ENCODE data around the gene AHRR.

AHRR gene

GRCh38 chr5:473551-474192 is 152.2 kb downstream of the AHRR start:
- TF ChIP-seq USF1 (IDR thresholded peaks at IDR 0.05) (no peak), ZBTB7A (IDR thresholded peaks at IDR 0.05; ENCODE audit: low read depth) (peak; percentile 81)

- TF ChIP-seq NFIC (IDR thresholded peaks at IDR 0.05) (no peak), TEAD4 (IDR thresholded peaks at IDR 0.05) (no peak), RAD21 (IDR thresholded peaks at IDR 0.05; ENCODE audit: low read depth) (no peak), ZBTB7A (IDR thresholded peaks at IDR 0.05; ENCODE audit: low read depth) (no peak), YY1 (IDR thresholded peaks at IDR 0.05; ENCODE audit: low read depth) (no peak), TAF1 (IDR thresholded peaks at IDR 0.05; ENCODE audit: low read depth) (no peak), FOXM1 (IDR thresholded peaks at IDR 0.05; ENCODE audit: borderline replicate concordance, low read depth) (no peak), TCF12 (IDR thresholded peaks at IDR 0.05; ENCODE audit: low read depth) (no peak), CEBPB (IDR thresholded peaks at IDR 0.05) (no peak), EP300 (IDR thresholded peaks at IDR 0.05; ENCODE audit: borderline replicate concordance) (no peak), MAX (IDR thresholded peaks at IDR 0.05) (no peak)
These were observed 153.5 kb downstream of the AHRR start for GRCh38 chr5:474840-475661.

GRCh38 chr5:475704-476101 is 154.2 kb downstream of the AHRR start:
- TF ChIP-seq USF1 (IDR thresholded peaks at IDR 0.05), result no peak
- TF ChIP-seq CEBPB (IDR thresholded peaks at IDR 0.05), result no peak
- TF ChIP-seq RAD21 (IDR thresholded peaks at IDR 0.05; ENCODE audit: low read depth), result no peak
- TF ChIP-seq CREB1 (IDR thresholded peaks at IDR 0.05; ENCODE audit: low read depth), result no peak
- TF ChIP-seq TAF1 (IDR thresholded peaks at IDR 0.05; ENCODE audit: low read depth), result no peak
- TF ChIP-seq EGR1 (IDR thresholded peaks at IDR 0.05), result no peak
- TF ChIP-seq NFIC (IDR thresholded peaks at IDR 0.05), result no peak
- no peak for TF ChIP-seq TCF12 (IDR thresholded peaks at IDR 0.05; ENCODE audit: low read depth)
- TF ChIP-seq EP300 (IDR thresholded peaks at IDR 0.05; ENCODE audit: borderline replicate concordance), result no peak
- no peak for TF ChIP-seq REST (IDR thresholded peaks at IDR 0.05; ENCODE audit: low read depth)
- TF ChIP-seq YY1 (IDR thresholded peaks at IDR 0.05; ENCODE audit: low read depth), result no peak
- TF ChIP-seq FOXM1 (IDR thresholded peaks at IDR 0.05; ENCODE audit: borderline replicate concordance, low read depth), result no peak
- no peak for TF ChIP-seq TEAD4 (IDR thresholded peaks at IDR 0.05)
- TF ChIP-seq ZBTB7A (IDR thresholded peaks at IDR 0.05; ENCODE audit: low read depth), result no peak
- no peak for TF ChIP-seq MAX (IDR thresholded peaks at IDR 0.05)

GRCh38 chr5:476102-476813 is 154.7 kb downstream of the AHRR start:
- no peak for TF ChIP-seq NFIC (IDR thresholded peaks at IDR 0.05)
- no peak for TF ChIP-seq REST (IDR thresholded peaks at IDR 0.05; ENCODE audit: low read depth)
- no peak for TF ChIP-seq MAX (IDR thresholded peaks at IDR 0.05)
- no peak for TF ChIP-seq TEAD4 (IDR thresholded peaks at IDR 0.05)
- TF ChIP-seq CEBPB (IDR thresholded peaks at IDR 0.05), result no peak
- TF ChIP-seq USF1 (IDR thresholded peaks at IDR 0.05), result no peak
- no peak for TF ChIP-seq RAD21 (IDR thresholded peaks at IDR 0.05; ENCODE audit: low read depth)
- no peak for TF ChIP-seq CREB1 (IDR thresholded peaks at IDR 0.05; ENCODE audit: low read depth)
- no peak for TF ChIP-seq TAF1 (IDR thresholded peaks at IDR 0.05; ENCODE audit: low read depth)
- TF ChIP-seq EP300 (IDR thresholded peaks at IDR 0.05; ENCODE audit: borderline replicate concordance), result no peak
- no peak for TF ChIP-seq EGR1 (IDR thresholded peaks at IDR 0.05)
- no peak for TF ChIP-seq TCF12 (IDR thresholded peaks at IDR 0.05; ENCODE audit: low read depth)
